ENCODE results near the gene SCAMP3.

DNA sequence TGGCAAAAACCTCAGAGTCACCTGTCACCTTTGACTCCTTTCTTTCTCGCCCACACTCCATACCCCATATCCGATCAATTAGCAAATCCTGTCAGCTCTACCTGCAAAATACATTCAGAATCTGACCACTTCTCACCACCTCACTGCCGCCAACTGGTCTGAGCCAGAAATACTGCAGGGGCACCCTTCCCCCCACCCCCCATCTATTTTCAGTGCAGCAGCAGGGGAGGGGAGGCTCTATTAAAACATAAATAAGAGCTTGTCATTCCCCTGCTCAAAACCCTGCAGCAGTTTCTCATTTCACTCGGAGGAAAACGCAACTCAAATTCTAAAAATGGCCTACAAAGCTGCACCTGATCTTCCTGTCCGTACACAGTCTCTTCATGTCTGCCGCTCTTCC is 35.2 kb upstream of the SCAMP3 start:
- TF ChIP-seq, protein P1, sequence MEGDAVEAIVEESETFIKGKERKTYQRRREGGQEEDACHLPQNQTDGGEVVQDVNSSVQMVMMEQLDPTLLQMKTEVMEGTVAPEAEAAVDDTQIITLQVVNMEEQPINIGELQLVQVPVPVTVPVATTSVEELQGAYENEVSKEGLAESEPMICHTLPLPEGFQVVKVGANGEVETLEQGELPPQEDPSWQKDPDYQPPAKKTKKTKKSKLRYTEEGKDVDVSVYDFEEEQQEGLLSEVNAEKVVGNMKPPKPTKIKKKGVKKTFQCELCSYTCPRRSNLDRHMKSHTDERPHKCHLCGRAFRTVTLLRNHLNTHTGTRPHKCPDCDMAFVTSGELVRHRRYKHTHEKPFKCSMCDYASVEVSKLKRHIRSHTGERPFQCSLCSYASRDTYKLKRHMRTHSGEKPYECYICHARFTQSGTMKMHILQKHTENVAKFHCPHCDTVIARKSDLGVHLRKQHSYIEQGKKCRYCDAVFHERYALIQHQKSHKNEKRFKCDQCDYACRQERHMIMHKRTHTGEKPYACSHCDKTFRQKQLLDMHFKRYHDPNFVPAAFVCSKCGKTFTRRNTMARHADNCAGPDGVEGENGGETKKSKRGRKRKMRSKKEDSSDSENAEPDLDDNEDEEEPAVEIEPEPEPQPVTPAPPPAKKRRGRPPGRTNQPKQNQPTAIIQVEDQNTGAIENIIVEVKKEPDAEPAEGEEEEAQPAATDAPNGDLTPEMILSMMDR (conservative IDR thresholded peaks at IDR 0.05 in 1 of 2, IDR thresholded peaks at IDR 0.05 in 1 of 2; ENCODE audit: extremely low read depth in 1 of 2, insufficient read depth in 1 of 2, low read depth in 1 of 2, low read length in 2 of 2) = no peak
- no peak for TF ChIP-seq EZH2 (IDR thresholded peaks at IDR 0.05; ENCODE audit: borderline replicate concordance, low read length)

Measured in mammary epithelial cell (primary cell).